Vagina (tissue), 1 donor: ENCODE results near the gene MBD3L5. TPM values are rescaled to one million over a fixed set of nuclear protein-coding genes. Genes with fewer than 3 reads are reported as not detected.

ENCODE experiments used
- total RNA-seq: library from RNA; depleted of rRNA; stranded (reverse); fragments of >200 nt; gene quantifications from one replicate; pipeline ENCODE4 v1.2.3, GENCODE V29; 2016

Gene MBD3L5
- total RNA-seq, 1 donor from 2014 or later, result not detected

Other genes starting within 250 kb of the MBD3L5 start
- gene ADGRE1, start 143.0 kb upstream of the MBD3L5 start, total RNA-seq, result not detected
- gene MBD3L2B, start 9.1 kb upstream of the MBD3L5 start, total RNA-seq, result not detected
- gene MBD3L4, start 9.6 kb downstream of the MBD3L5 start, total RNA-seq, result not detected
- gene MBD3L2, start 18.7 kb downstream of the MBD3L5 start, total RNA-seq, result not detected
- gene MBD3L3, start 28.1 kb downstream of the MBD3L5 start, total RNA-seq, result not detected
- gene ZNF557, start 39.1 kb downstream of the MBD3L5 start, total RNA-seq, result 10.1 TPM